Stimulated activated CD8-positive, alpha-beta memory T cell treated with anti-CD3 and anti-CD28 coated beads, Interleukin-15, amount 100 ng/mL, for 1 hour (primary cell): ENCODE results near the gene SYNJ2.
"Not testable (repeated sequence)": the region's sequence is repeated elsewhere in the genome, so short reads cannot be mapped to it uniquely, and the experiment has no call there.

Experiments
- DNase-seq: peaks from one replicate; pipeline ENCODE4 v3.0.0-alpha.2; 2020; ENCODE audit warnings: low read depth

Gene SYNJ2, protein sequence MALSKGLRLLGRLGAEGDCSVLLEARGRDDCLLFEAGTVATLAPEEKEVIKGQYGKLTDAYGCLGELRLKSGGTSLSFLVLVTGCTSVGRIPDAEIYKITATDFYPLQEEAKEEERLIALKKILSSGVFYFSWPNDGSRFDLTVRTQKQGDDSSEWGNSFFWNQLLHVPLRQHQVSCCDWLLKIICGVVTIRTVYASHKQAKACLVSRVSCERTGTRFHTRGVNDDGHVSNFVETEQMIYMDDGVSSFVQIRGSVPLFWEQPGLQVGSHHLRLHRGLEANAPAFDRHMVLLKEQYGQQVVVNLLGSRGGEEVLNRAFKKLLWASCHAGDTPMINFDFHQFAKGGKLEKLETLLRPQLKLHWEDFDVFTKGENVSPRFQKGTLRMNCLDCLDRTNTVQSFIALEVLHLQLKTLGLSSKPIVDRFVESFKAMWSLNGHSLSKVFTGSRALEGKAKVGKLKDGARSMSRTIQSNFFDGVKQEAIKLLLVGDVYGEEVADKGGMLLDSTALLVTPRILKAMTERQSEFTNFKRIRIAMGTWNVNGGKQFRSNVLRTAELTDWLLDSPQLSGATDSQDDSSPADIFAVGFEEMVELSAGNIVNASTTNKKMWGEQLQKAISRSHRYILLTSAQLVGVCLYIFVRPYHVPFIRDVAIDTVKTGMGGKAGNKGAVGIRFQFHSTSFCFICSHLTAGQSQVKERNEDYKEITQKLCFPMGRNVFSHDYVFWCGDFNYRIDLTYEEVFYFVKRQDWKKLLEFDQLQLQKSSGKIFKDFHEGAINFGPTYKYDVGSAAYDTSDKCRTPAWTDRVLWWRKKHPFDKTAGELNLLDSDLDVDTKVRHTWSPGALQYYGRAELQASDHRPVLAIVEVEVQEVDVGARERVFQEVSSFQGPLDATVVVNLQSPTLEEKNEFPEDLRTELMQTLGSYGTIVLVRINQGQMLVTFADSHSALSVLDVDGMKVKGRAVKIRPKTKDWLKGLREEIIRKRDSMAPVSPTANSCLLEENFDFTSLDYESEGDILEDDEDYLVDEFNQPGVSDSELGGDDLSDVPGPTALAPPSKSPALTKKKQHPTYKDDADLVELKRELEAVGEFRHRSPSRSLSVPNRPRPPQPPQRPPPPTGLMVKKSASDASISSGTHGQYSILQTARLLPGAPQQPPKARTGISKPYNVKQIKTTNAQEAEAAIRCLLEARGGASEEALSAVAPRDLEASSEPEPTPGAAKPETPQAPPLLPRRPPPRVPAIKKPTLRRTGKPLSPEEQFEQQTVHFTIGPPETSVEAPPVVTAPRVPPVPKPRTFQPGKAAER (N-terminal part only)

DNA sequence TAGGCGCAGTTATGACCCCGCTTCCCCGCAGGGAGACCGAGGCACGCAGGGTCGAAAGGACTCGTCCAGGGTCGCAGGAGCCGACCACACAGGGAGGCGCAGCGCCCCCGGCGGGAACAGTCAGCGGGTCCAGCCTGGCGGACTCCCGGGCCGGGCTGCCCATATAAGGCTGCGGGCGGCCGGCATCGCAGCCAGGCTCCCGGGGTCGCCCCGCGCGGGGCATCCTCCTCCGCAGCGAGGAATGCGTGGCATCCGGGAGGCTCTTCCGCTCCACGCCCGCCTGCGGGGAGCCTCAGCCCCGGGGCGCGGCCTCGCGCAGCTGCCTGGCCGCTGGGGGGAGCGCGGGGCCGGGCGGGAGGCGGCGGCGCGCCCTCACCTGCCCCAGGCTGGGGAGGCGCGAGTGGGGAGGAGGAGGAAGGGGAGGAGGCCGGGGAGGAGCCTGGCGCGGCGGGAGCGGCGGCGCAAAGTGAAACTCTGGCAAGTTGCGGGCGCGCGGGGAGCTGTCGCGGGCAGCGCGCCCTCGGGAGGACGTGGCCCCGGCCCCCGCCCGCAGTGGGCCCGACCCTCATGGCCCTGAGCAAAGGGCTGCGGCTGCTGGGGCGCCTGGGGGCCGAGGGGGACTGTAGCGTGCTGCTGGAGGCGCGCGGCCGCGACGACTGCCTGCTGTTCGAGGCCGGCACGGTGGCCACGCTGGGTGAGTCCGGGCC, at the start of gene SYNJ2:
Gene SYNJ2 (plus strand): TSS at position 469 of the 707 bp plus-strand sequence. CDS start 99 bp downstream, at position 568.
- DNase-seq, result peak; percentile 62

GRCh38 chr6:157935786-157936185, 45.9 kb upstream of the SYNJ2 start:
- DNase-seq, result no peak

GRCh38 chr6:157937318-157937717, 44.3 kb upstream of the SYNJ2 start:
- DNase-seq, result no peak

GRCh38 chr6:157937916-157938315, 43.7 kb upstream of the SYNJ2 start:
- DNase-seq, result no peak

GRCh38 chr6:157940375-157941036, 41.2 kb upstream of the SYNJ2 start:
- not testable (repeated sequence) for DNase-seq

DNA sequence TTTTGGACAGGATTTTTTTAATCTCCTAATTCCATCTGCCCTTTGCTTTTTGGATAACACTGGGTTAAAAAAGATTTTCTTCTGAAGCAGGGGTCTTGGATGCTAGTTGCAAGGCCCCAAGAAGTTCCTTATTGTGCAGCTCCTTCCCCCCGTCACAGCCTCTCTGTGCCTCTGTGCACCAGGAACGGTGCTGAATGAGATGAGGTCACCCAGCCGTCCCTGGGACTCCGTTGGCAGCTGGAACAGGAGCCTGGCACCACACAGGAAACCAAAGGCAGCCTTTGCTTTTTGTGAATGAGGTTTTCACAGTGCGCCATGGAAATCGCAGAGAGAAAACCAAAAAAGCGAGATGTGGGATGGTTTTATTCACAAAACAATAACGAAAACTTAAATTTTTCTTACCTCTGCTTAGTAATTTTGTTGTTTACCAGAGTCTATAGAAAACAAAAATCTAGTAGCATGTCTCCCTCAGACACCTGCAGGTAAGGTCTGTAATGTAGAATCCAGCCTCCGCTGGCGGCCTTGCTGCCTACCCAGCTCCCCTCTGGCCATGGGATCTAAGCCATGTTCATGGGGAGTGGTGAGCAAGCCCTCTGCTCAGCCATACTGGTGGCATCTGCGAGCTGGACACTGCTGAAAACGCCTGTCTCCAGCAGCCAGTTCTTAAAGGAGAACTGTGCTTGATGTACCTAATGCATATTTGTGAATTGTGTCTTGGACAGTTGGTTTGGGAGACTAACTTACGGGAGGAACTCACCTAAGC, 40.4 kb upstream of the SYNJ2 start:
- no peak for DNase-seq

DNA sequence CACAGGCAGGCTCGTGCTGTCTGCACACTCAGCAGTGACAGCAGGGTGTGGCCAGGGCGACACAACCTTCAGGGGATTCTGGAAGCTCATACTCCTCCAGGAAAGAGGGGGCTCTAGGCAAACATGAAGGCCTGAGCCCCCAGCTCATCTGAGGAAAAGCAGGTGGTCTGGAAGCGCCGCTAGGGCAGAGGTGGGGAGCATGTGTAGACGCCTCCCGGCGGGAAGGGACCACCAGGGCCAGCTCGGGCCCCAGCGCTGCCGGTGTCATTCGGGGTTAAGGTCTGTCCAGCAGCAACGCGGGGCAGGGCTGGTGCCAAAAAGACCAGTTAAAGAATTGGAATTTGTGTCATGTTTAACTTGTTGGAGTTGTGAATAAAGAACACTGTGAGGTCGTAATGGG, 39.3 kb upstream of the SYNJ2 start:
- DNase-seq, result no peak

DNA sequence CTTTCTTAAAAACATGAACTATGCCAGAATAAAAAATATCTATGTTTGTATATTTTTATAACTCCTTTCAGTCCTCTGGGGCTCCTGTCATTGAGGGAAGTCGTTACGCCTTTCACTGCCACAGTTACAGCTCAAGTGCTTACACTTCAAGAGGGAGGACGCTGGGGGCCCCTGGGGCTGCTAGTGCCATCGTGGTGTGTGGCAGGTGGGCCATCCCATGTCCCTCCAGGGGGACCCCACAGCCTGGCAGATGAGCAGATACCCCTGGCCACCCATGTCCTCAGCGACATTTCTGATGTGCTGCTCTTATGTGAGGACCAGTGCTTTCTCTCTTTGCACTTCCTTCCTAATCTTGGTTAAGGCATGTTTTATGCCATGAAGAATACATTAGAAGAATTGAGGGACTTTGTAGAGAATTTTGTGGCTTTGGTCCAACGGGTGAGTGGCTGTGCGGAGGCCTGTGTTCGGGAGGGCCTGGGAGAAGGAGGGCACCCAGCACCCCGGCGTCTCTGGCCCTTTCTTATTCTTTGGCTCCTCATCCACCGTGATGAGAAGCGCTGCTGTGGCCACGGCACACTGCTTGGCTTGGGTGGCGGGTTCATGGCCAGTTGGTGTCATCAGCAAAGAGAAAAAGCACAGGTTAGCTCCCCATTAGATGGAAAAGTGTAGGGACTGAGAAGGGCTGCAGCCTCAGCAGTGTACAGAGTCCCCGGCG, 38.3 kb upstream of the SYNJ2 start:
- no peak for DNase-seq

- no peak for DNase-seq
These were observed 37.7 kb upstream of the SYNJ2 start for GRCh38 chr6:157943964-157944283.

DNA sequence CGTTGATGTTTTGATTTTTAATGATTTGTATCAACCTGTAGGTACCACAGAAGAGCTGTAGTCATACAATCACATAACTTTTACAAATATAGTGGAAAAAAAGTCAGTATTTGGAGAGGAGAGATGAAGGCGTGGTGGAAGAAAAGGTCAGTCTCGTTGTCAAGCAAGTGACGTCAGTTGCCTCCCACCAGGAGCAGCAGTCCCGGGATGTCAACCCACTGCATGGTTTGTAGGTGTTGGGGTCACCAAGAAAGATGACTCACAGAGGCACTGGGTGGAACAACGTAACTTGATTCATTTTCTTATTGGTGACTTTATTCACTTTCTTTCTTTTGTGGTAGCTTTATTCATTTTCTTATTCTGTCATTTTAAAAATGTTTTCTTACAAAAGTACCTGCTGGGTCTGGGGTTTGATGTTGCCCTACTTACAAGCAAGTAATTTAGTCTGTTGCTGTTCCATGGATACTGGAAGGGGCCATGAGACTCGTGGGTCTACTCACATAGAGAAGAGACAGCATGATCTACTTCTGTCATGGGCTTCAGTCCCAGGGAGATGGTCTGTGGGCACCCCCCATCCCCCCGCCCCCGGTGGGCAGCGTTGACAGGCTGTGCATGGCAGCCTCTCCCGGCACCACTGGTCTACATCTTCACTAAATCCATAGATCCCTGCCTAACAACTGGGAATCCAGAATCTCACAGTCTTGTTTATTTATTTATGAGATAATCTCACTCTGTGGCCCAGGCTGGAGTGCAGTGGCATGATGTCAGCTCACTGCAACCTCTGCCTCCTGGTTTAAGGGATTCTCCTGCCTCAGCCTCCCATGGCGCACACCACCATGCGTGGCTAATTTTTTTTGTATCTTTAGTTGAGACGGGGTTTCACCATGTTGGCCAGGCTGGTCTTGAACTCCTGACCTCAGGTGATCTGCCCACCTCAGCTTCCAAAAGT, 36.4 kb upstream of the SYNJ2 start:
- no peak for DNase-seq

- no peak for DNase-seq
These were observed 35.5 kb upstream of the SYNJ2 start for GRCh38 chr6:157946053-157946617.

GRCh38 chr6:157946865-157947532, 34.7 kb upstream of the SYNJ2 start:
- no peak for DNase-seq

DNA sequence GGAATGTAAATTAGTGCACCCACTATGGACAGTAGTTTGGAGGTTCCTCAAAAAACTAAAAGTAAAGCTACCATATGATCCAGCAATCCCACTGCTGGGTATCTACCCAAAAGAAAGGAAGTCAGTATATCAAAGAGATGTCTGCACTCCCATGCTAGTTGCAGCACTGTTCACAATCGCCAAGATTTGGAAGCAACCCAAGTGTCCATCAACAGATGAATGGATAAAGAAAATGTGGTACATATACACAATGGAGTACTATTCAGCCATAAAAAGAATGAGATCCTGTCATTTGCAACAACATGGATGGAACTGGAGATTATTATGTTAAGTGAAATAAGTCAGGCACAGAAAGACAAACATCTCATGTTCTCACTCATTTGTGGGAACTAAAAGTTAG, 30.8 kb upstream of the SYNJ2 start:
- DNase-seq, result not testable (repeated sequence)

GRCh38 chr6:157951828-157952227, 29.8 kb upstream of the SYNJ2 start:
- no peak for DNase-seq

DNA sequence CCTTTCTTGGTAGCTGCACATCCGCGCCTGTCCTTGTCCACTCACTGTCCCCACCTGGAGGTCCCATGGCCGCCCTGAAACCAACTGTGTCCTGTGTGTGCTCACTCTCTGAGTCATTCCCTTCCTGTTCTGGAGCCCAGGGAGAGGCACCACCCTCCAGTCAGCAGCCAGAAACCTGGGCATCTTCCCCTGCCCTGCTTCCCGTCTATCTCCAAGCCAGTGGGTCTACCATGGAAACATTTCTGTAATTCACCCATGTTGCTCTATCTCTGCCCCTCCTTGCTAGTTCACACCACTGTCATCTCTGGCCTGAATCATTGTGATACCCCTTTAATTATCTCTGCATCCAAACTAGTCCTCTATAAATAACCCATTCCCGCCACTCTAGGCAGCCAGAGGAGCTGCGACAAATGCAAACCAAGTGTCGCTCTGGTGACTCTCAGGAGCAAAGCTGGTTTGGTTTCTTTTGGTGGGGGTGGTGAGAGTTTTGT, 28.8 kb upstream of the SYNJ2 start:
- no peak for DNase-seq

DNA sequence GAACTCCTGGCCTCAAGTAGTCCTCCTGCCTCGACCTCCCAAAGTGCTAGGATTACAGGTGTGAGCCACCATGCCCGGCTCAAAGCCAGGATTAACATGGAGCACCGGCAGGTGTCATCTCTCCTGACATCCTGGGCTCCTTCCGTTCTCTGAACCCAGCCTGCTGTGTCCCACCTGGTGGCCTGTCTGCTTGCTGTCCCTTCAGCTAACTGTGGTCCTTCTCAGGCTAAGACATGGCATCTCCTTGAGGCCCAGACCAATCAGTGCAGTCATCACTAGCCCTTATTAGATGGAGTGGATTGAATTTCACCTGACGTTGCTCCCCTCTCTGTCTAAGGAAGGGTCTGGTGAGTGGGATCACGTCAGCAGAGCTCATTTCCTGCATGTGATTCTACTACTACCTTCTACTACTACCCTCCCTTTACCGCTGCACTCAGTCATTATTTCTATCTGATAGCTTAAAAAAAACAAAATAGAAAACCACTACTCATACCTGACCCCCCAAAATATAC, 28.0 kb upstream of the SYNJ2 start:
- no peak for DNase-seq
